GM19452 (cell line): ENCODE results near the gene PATL2.
"Not testable (repeated sequence)": the region's sequence is repeated elsewhere in the genome, so short reads cannot be mapped to it uniquely, and the experiment has no call there.

Experiments used
- ATAC-seq: cut with Tn5 transposase; IDR thresholded peaks from one replicate; pipeline ENCODE4 v1.9.1; 2021; ENCODE audit not compliant: unreplicated experiment

PATL2 gene

DNA sequence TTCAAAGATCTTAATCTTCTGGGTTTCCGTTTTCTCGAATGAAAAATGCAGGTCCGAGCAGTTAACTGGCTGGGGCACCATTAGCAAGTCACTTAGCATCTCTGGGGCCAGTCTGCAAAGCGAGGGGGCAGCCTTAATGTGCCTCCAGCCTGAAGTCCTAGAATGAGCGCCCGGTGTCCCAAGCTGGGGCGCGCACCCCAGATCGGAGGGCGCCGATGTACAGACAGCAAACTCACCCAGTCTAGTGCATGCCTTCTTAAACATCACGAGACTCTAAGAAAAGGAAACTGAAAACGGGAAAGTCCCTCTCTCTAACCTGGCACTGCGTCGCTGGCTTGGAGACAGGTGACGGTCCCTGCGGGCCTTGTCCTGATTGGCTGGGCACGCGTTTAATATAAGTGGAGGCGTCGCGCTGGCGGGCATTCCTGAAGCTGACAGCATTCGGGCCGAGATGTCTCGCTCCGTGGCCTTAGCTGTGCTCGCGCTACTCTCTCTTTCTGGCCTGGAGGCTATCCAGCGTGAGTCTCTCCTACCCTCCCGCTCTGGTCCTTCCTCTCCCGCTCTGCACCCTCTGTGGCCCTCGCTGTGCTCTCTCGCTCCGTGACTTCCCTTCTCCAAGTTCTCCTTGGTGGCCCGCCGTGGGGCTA, at the start of gene PATL2, which contains the start of gene B2M:
PATL2 (minus strand) TSS at position 228 of the 647 bp plus-strand sequence. CDS start 34,833 bp downstream, outside the sequence.
B2M (plus strand) TSS at position 422 of the 647 bp plus-strand sequence; CDS start at position 452, 30 bp downstream.
- ATAC-seq = peak; percentile 74

DNA sequence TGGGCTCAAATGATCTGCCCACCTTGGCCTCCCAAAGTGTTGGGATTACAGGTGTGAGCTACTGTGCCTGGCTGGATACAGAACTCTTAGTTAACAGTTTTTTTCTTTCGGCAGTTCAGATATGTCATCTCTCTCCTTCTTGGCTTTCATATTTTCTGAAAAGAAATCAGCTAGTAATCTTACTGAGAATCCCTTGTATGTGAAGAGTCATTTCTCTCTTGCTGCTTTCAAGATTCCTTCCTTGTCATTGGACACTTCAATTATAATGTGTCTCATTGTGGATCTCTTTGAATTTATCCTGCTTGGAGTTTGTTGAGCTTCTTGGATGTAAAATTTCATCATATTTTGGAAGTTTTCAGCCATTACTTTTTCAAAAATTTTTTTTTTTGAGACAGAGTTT, 42.2 kb upstream of the PATL2 start:
- ATAC-seq = no peak

DNA sequence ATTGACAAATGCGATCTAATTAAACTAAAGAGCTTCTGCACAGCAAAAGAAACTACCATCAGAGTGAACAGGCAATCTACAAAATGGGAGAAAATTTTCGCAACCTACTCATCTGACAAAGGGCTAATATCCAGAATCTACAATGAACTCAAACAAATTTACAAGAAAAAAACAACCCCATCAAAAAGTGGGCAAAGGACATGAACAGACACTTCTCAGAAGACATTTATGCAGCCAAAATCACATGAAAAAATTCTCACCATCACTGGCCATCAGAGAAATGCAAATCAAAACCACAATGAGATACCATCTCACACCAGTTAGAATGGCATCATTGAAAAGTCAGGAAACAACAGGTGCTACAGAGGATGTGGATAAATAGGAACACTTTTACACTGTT, 32.3 kb upstream of the PATL2 start:
- not testable (repeated sequence) for ATAC-seq

DNA sequence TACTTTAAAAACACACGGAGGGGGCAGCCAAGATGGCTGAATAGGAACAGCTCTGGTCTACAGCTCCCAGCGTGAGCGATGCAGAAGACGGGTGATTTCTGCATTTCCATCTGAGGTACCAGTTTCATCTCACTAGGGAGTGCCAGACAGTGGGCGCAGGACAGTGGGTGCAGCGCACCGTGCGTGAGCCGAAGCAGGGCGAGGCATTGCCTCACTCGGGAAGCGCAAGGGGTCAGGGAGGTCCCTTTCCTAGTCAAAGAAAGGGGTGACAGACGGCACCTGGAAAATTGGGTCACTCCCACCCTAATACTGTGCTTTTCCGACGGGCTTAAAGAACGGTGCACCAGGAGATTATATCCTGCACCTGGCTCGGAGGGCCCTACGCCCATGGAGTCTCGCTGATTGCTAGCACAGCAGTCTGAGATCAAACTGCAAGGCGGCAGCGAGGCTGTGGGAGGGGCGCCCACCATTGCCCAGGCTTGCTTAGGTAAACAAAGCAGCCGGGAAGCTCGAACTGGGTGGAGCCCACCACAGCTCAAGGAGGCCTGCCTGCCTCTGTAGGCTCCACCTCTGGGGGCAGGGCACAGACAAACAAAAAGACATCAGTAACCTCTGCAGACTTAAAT, 28.2 kb upstream of the PATL2 start:
- not testable (repeated sequence) for ATAC-seq

DNA sequence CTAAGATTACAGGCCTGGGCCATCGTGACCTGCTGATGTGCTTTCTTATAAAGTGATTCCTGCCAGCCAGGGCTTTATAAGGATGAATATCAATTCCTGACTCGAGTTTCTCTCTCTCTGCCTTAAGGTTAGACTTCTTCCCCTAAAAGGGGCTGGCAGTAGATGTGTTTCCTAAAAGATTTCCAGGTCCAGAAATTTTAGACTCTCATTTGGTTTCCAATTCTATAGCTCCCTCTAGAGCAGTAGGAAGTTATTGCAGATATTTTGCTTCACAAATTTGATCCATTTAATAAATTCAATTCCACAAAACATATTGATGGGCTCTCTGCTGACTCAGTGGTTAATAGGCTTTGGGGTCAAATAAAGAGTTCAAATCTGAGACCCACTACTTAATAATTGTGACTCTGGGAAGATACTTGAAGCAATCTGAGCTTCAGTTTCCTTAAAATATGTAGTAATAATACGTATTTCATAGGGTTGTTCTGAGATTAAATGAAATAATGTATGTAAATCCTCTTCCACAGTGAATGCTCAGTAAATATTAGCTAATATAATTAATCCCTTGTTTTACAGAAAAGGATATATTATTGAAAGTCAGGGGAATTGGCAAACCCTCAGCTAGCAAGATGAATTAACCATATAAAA, 27.3 kb upstream of the PATL2 start:
- ATAC-seq = no peak

DNA sequence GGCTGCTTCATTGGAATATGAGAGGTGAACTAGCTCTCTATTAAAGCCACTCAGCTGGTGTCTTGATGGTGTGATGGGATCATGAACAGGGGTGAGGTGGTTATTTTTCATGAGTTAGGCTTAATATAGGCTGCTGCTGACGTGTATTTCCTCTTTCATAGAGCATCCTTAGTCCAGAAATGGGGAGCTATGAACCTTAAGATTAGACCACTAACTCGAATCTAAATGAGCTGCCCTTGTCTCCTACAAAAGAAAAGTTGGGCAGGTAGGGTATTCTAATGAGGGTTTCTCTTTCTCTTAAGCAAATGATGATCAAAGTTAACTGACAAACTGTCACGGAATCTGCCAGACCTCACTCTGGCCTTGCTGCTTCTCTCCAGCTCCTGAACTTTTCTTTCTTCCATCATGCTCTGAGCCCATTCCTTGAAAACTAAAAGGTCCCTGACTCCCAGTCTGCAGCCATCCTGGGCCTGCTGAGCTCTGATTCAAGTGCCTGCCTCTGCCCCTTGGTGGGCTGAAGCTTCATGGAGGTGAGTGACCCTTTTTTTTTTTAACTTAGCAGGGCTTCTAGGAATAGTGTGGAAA, 25.1 kb upstream of the PATL2 start, which contains the start of gene TRIM69:
TRIM69 (plus strand) TSS at position 348 of the 585 bp plus-strand sequence; CDS start at position 525, 177 bp downstream.
- no peak for ATAC-seq

DNA sequence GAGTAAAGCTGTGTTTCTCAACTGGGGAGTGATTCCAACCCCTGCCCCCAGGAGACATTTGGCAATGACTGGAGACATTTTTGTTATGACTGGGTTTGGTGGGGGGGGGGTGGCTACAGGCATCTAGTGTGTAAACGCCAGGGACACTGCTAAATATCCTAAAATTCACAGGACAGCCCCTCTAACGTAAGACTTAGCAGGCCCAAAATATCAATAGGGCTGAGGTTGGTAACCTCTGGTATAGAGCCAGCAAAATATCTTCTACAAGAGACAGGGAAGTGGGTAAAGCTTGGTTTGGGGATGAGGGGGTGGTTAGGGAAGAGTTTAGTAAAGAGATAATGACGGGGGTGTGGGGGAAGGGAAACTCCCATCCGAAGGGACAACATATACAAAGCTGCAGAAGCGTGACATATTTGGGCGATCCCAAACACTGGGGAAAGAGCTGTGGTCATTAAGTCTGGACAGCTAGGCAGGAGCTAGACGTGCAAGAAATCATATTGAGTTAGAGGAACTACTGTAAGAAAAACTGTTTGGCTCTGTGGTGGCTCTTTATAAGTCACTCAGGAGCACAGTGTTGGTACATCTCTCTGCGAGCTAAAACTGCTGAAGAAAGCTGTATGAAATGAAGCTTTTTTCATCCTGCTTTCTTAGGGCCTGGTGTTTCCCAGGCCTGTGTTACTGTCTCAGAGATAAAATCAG, 24.5 kb upstream of the PATL2 start:
- no peak for ATAC-seq

DNA sequence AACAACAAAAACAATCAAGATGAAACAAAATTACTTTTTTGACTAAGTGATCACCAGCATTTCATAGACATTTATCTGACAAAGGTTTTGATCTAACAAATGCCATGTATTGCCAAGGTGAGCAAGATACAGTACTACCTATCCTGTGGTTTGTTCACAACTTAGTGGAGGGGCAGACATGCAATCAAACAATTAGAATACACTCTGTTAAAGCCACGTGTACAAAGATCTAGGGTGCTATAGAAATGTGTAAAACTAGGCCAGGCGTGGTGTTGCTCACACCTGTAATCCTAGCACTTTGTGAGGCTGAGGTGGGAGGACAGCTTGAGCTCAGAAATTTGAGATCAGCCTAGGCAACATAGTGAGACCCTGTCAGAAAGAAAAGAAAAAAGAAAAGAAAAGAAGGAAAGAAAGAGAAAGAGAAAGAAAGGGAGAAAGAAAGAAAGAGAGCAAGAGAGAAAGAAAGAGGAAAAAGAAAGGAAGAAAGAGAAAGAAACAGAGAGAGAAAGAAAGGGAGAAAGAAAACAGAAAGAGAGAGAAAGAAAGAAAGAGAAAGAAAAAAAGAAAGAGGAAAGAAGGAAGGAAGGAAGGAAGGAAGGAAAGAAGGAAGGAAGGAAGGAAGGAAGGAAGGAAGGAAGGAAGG, 23.8 kb upstream of the PATL2 start:
- ATAC-seq = no peak

DNA sequence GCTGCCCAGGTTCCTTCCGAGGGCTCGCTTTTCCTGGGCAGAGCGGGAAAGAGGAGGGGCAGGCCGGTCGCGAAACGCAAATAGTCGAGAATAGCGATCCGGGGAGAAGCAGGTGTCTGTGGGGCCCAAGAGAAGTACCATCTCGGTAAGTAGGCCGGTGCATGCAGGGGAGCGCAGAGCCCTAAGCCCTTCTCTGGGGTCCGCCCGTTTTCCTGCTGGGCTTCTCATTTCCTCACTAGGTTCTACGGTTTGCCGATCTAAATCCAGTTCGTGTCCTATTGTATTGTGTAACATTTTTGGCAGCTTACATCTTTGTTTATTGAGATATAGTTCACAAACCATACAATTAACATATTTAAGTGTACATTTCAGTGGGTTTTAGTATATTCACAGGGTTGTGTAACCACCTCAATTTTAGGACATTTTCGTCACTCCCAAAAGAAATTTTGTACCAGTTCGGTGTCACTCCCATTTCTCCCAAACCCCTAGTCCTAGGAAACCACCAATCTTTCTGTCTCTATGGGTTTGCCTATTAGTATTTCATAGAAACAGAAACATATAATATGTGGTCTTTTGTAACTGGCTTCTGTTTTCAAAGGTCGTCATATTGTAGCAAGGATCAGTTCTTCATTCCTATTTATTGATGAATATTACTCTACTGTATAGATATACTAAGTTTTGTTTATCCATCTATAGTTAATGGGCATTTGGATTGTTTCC, 18.4 kb upstream of the PATL2 start:
- no peak for ATAC-seq

DNA sequence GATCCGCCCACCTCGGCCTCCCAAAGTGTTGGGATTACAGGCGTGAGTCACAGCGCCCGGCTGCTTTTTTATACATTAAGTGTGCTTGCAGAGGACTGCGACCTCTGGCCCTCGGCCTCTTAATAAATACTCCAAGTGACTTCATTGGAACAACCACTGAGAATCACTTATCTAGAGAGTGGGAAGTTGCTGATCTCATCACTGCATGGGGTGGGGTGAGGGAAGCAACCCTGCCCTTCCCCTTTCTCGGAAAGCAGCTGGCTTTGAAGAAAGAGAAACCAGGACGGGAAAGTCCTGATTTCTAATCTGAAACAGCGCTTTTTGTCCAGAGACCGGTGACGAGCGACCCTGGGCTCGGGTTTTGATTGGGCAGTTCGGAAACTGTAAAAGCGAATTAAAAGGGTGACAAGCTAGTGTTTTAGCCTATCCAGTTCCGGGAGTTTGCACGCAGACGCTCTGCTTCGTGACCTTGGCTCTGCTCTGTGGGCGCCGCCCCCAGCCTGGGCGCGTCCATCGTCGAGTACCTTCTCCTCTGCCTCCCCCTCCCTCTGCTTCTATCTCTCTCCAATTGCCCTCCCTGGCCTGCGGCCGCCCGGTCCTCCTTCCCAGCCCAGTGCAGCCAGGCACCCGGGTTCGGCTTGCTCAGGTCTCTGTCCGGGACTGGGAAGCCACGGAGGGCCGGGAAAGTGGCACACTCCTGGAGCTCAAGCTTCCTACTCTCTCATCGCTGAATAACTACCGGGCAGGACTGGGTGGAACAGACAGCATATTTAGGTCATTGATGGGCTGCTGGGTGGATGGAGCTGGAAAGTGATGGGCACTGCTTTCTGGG, 17.7 kb upstream of the PATL2 start:
- peak; percentile 73 for ATAC-seq

DNA sequence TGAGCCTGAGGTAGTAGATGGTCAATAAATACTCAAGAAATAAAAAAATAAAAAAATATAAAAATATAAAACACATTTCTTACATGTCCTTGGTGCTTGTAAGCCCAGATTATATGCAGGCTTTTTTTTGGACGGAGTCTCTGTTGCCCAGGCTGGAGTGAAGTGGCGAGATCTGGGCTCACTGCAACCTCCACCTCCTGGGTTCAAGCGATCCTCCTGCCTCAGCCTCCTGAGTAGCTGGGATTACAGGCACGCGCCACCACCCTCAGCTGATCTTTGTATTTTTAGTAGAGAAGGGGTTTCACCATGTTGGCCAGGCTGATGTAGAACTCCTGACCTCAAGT, 17.1 kb upstream of the PATL2 start:
- ATAC-seq = not testable (repeated sequence)

DNA sequence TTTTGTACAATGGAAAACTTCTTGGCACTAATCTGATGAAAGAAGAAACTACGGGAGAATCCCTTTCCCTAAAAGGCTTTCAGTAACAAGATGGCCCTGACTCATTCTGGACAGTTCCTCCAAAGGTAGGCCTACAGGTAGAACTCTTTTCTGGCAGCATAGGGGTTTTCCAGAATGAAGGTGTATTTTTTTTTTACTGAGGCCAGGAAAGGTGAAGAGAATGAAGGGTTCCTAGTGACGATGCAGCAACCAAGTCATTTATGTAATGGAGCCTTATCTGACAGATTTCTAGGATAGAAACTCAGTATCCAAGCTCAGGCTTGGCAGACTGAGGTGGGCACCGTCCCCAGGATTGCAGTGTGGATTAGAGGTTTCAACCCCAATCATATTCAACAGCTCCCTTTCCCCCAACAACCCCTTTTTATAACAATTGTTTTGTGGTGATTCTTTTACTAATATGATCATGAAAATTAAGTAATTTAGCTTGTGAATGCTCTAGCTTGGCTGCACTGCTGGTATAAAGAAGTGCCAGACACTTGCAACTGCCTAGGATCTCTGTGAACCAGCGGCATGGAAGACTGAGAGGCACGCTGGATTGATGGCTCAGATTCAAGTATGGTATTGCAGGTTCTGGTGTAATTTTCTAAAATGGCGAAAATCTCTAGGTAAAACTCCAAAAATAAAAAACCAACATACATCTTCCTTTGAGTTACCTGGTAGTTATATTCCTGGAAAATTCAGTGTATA, 16.5 kb upstream of the PATL2 start:
- no peak for ATAC-seq

DNA sequence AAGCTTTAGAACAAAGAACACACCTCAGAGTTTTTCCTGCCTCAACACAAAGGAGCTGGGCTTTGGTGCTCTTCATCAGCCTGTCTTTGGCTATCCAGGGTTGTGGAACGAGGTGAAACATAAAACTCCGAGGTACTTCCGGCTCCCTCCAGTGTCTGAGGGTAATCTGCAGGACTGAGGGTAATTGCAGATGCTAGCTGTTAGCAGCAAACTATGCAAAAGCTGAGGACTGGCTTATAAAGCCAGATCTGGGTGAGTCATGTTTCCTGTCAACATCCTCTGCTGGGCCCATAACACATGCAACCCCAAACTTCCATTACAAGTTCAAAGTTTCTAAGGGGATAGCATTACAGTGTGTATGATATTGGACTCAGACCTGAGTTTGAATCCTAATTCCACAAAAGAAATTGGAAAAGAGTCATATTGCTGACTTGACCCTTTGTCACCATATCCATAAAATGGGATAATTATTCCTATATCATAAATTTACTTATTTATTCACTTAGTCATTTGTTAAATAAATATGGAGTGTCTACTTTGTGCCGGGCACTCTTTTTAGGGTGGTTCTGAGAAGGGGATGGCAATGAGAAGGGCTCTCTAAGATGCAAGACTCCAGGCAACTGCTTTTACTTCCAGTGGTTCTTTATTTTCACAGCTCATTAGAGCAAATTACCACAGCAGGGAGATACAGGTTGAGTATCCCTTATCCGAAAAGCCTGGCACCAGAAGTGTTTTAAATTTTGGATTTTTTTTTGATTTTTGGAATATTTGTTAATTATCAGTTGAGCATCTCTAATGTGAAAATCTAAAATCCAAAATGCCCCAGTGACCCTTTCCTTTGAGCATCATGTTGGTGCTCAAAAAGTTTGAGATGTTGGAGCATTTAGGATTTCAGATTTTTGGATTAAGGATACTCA, 15.7 kb upstream of the PATL2 start:
- peak; percentile 32 for ATAC-seq

DNA sequence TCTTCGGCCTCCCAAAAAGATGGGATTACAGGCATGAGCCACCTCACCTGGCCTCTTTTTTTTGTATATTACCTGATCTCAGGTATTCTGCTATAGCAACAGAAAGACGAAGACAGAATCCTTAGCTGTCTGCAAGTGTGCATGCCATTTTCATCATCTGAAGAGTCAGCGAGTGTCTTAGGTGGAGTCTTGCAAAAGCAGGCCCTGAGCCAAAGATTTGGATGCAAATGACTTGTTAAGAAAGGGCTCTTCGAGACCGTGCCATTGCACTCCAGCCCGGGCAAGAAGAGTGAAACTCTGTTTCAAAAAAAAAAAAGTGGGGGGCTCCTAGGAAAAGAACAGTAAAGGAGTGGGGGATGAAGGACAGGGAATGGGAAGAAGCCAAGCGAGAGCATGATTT, 15.0 kb upstream of the PATL2 start:
- ATAC-seq = no peak

DNA sequence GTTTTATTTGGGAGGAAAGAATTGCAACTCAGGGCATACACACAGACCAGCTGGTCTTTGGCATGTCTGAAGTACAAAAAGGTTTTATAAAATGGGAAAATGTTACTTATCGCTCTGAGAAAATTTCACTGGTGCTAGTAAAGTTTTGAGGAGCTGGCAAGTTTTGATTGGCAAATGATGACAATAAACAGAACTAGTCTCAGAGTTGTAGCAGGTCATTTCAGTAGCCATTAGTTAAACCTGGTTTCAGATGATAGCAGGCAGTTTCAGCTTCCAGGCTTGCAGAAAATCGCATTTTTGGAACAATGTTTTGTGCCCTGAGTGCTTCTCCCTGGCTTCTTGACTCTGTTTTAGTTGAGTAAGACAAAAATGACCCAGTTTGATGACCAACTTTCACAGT, 10.9 kb upstream of the PATL2 start:
- ATAC-seq = no peak

DNA sequence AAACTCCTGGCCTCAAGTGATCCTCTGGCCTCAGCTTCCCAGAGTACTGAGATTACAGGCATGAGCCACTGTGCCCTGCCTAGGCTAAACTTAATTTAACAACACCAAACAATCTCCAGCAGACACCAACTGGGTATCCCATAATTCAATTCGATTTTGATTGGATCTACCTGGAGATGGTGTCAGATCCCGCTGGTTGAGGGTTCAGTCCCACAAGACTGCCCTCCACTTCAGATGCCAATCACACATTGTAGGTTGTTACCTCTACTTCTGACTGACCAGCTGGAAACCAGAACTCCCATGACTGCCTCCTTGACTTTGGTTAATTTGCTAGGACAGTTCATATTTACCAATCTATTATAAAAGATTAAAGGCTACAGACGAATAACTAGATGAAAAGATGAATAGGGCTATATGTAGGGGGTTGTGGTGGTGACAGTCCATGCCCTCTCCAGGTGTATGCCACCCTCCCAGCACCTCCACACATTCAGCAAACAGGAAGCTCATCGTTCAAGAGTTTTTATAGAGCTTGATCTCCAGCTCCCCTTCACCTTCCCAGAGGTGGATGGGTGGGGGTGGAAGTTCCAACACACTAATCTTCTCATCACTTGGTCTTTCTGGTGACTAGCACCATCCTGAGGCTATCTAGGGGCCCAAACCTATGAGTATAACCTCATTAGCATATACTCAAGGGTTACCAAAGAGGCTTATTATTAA, 9.5 kb upstream of the PATL2 start:
- ATAC-seq = no peak

DNA sequence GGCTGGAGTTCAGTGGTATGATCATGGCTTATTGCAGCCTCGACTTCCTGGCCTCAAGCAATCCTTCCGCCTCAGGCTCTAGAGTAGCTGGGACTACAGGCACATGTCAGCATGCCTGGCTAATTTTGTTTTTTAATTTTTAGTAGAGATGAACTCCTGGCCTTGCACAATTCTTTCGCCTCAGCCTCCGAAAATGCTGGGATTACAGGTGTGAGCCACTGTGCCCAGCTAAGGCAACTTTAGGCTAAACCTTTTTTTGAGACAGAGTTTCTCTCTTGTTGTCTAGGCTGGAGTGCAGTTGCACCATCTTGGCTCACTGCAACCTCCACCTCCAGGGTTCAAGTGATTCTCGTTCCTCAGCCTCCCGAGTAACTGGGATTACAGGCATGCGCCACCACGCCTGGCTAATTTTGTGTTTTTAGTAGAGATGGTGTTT, 8.9 kb upstream of the PATL2 start:
- ATAC-seq = not testable (repeated sequence)
